Right lung (tissue), 5 donors: ENCODE data around the gene TWF2. TPM values are rescaled to one million over a fixed set of nuclear protein-coding genes. Genes with fewer than 3 reads are reported as not detected.

Experiments
- DNase-seq, 2 donors: peaks; one replicate each; pipeline ENCODE4 v3.0.0-alpha.2; 2013
- polyA plus RNA-seq, 5 donors: library from polyadenylated mRNA; unstranded; fragments of 120-200 nt; gene quantifications; one replicate each; pipeline versions ENCODE4 v1.2.1 to v1.2.3, GENCODE V29; 2013; ENCODE audit warnings: inconsistent platforms in 1 of 5, low replicate concordance in 1 of 5; ENCODE audit not compliant: insufficient read length in 5 of 5, insufficient read depth in 1 of 5

The TWF2 gene
- polyA plus RNA-seq, 5 donors = 25.5 to 45.0 (median 31.5) TPM

- no peak for DNase-seq
These were observed 33.1 kb downstream of the TWF2 start for GRCh38 chr3:52205727-52206372.

- no peak for DNase-seq
These were observed 34.5 kb downstream of the TWF2 start for GRCh38 chr3:52204337-52205073.

DNA sequence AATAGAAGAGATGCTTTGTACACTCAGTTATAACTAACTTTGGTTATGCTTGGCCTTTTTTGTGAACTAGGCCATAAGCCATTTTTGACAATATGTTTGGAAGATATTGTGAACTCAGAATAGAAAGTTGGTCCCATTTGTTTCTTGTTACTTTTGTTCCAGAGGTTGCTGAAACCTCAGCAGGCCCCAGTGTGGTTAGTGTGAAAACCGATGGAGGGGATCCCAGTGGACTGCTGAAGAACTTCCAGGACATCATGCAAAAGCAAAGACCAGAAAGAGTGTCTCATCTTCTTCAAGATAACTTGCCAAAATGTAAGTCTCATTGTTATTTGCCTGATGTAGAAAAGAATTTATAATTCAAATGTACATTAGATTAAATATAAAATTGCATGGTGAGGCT lies 35.3 kb downstream of the TWF2 start:
- no peak for DNase-seq

DNA sequence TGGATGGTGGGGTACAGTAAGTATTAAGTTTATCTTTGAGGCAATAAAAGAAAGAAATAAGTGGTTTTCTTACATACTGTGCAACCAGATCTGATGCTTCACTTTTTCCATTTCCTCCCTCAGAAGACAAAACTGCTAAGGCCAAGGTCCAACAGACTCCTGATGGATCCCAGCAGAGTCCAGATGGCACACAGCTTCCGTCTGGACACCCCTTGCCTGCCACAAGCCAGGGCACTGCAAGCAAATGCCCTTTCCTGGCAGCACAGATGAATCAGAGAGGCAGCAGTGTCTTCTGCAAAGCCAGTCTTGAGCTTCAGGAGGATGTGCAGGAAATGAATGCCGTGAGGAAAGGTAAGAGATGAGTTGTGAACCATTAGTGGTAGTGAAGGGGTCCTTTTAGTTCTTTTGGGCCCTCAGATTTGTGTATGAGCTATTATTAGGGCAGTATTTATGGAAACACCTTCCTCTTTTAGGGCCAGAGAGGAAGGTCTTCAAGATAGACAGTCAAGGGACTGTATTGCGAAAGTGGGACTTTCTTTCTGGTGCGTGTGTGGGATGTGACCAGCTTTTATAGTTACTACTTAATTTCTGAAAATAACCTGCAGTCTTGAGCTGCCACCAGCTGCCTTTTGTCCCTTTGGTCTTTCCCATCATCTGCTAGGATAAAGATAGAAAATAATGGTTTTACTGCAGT lies 36.4 kb downstream of the TWF2 start:
- no peak for DNase-seq

- no peak for DNase-seq
These were observed 37.8 kb downstream of the TWF2 start for GRCh38 chr3:52200981-52201679.

- no peak for DNase-seq
These were observed 40.0 kb downstream of the TWF2 start for GRCh38 chr3:52198643-52199608.

DNA sequence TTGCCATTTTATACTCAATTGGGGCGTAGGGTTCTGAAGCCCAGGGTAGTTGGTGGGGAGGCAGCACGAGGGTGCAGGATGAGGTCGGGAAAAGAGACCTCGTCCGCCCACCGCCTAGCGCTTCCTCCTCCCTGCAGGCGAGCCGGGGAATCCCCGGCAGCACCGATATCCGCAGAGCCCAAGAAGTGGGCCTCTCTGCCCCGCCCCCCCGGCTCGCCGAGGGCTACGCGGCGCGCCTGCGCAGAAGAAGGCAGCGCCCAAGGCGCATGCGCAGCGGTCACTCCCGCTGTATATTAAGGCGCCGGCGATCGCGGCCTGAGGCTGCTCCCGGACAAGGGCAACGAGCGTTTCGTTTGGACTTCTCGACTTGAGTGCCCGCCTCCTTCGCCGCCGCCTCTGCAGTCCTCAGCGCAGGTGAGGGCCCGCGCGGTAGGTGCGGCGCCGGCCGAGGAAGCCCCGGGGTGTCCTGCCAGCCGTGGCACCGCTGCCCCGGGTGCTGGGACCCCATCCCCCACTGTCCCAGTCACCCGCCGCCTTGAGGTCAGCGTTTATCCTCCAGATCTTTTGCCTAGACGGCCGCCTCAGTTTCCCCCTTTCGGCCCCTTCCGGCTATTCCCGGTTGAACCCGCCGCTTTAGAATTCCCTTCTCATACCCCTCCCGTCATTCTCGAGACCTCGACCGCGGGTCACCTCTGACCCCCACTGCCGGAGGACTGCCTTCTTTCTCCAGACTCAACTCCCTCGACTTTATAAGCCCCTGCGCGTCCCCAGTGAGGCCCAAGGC lies 40.9 kb downstream of the TWF2 start, which contains the start of gene ALAS1:
ALAS1 (plus strand) TSS at position 319 of the 784 bp plus-strand sequence. CDS start 1,082 bp downstream, outside the sequence.
- peak; percentile 96 for DNase-seq

GRCh38 chr3:52197499-52197841 lies 41.5 kb downstream of the TWF2 start:
- DNase-seq = no peak

GRCh38 chr3:52196977-52197376 lies 42.0 kb downstream of the TWF2 start:
- DNase-seq = no peak

DNA sequence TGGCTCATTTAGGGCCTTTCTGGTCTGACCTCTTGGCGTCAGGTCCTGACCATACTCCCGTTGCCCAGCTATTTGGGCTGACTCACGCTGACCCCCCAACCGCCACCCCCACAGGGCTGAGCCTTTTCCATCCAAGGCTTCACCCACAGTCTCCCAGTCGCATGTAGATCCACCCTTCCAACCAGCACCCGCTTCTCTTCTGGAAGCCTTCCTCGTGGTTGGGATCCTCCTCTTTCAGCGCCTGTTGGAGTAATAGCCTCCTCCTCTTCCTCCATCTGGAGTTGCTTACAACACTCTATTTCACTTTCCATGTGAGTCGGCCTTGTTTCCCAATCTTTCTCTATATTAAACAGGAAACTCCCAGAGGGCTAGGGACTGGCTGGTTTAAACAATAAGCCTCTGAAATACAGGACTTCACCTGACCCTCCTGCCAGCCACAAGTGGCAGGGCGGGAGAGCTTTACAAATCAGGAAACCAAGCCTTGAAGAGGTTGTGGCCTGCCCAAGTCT lies 43.1 kb downstream of the TWF2 start:
- no peak for DNase-seq

- DNase-seq = no peak
These were observed 43.7 kb downstream of the TWF2 start for GRCh38 chr3:52195291-52195597.

GRCh38 chr3:52194485-52195290 lies 44.3 kb downstream of the TWF2 start:
- DNase-seq = peak; percentile 85 to 88

GRCh38 chr3:52193065-52193464 lies 45.9 kb downstream of the TWF2 start:
- no peak for DNase-seq

DNA sequence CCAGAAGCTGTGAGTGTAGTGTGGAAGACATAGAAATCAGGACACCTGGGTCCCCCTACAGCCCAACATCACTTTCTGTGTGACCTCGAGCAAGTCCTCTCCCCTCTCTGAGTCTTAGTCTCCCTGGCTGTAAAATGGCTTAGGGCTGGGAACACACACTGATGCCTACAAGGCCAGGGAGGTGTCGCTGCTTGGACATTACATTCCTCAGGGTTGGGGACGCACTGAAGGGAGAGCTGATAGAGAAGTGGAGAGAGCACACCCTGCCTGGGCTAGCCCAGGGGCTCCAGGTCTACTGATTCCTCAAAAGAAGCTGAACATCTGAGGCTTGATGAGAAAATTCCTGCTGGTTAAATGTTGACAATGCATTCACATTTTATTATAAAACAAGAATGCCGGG lies 47.3 kb downstream of the TWF2 start:
- no peak for DNase-seq

DNA sequence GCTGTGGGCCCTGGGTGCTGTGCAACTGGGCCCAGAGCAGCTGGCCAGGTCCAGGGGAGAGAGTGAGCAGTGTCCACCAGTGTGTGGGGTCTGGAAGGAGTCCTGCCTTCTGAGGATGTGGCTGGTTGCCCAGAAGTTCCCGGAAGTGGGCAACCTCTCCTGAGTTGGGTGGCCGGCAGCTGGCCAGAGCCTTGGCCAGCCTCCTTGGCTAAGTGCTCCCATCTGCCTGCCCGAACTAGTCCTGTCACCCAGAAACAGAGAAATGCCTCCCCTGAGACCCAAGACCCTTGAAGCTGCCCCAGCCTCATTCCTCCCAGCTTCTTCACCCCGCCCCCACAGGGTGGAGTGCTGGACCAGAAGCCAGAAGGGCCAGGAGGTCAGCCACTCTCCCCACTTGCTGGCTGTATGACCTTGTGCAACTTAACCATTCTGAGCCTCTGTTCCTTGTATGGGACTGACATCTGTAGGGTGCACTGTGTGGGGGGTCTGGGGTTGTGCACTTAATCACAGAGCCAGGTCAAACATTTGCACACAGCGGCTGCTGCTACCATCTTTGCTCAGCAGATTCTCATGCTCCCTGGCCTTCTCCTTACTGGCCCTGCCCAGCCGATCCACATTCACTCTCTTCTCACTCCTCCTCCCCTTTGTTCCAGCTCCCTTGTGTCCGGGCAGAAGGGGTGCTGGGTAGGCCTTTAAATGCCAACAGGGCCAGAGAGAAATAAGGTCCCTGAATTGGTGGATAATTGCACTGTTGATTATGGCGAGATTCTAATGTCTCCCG lies 48.5 kb downstream of the TWF2 start:
- peak; percentile 65 to 68 for DNase-seq

GRCh38 chr3:52188556-52188955 lies 50.4 kb downstream of the TWF2 start:
- DNase-seq = no peak

GRCh38 chr3:52186729-52187128 lies 52.2 kb downstream of the TWF2 start:
- no peak for DNase-seq

GRCh38 chr3:52185837-52186236 lies 53.1 kb downstream of the TWF2 start:
- no peak for DNase-seq
